Activated B cell treated with CpG ODN at 0.5 μM for 24 hours (primary cell): ENCODE measurements around the gene SH3PXD2A. TPM values are rescaled to one million over a fixed set of nuclear protein-coding genes. Genes with fewer than 3 reads are reported as not detected.

ENCODE experiments used
- ATAC-seq: fragments of 200-7000 bp; cut with Tn5 transposase; one replicate; pipeline ENCODE4 v1.10.0; 2021; ENCODE audit warnings: low read depth, mild to moderate bottlenecking, moderate library complexity
- CTCF ChIA-PET: fragments of 350-600 bp; sonication (Branson Sonifier 250); formaldehyde crosslinking; loops from one replicate; lab custom pipeline; 2021; ENCODE audit warnings: antibody characterized with exemption; lab: Charles Lee
- POLR2A ChIA-PET: fragments of 350-600 bp; sonication (Branson Sonifier 250); formaldehyde crosslinking; loops from one replicate; lab custom pipeline; 2021; ENCODE audit warnings: antibody characterized with exemption; lab: Charles Lee
- DNase-seq: peaks from one replicate; pipeline ENCODE4 v3.0.0; 2022
- H3K27ac Mint-ChIP-seq: one replicate; pipeline ENCODE4 v1.8.0; 2020; ENCODE audit warnings: mixed read lengths
- H3K27me3 Mint-ChIP-seq: one replicate; pipeline ENCODE4 v1.8.0; 2021; ENCODE audit warnings: mixed read lengths
- H3K36me3 Mint-ChIP-seq: one replicate; pipeline ENCODE4 v1.8.0; 2021; ENCODE audit warnings: low read depth, mixed read lengths
- H3K4me1 Mint-ChIP-seq: one replicate; pipeline ENCODE4 v1.8.0; 2021; ENCODE audit warnings: mixed read lengths
- H3K4me3 Mint-ChIP-seq: one replicate; pipeline ENCODE4 v1.8.0; 2020; ENCODE audit warnings: mild to moderate bottlenecking, mixed read lengths
- H3K9me3 Mint-ChIP-seq: one replicate; pipeline ENCODE4 v1.8.0; 2020; ENCODE audit warnings: mixed read lengths
- CTCF ChIP-seq: fragments of 200-600 bp; IDR thresholded peaks from one replicate; pipeline ENCODE4 v1.8.0; 2022; ENCODE audit warnings: antibody characterized with exemption, mild to moderate bottlenecking
- intact Hi-C: fragments of 100-400 bp; cut with micrococcal nuclease; formaldehyde crosslinking; loops from one replicate; pipeline ENCODE4 v1.15.1; 2024
- total RNA-seq: library from RNA; stranded (reverse); gene quantifications from 2 replicates; pipeline ENCODE4 v1.2.3, GENCODE V29; 2022

The SH3PXD2A gene
- total RNA-seq, 1 donor from 2014 or later, result 18.2 TPM

- ATAC-seq (peak; percentile 42), DNase-seq (peak; percentile 57)
- Mint-ChIP-seq H3K27ac (peak overlapping the region; percentile 71), H3K4me3 (peak overlapping the region; percentile 90), H3K9me3 (no peaks in the 10 kb centered on the region), H3K27me3 (no peaks in the 10 kb centered on the region), H3K4me1 (peaks cover 51% of the 10 kb centered on the region), H3K36me3 (peaks cover 3% of the 10 kb centered on the region)
- intact Hi-C loops, result loop anchor here (1.0 to 5.0 kb wide), 5 partner anchors 15 to 659 kb away; partner anchors contain the start of genes CFAP58 and NEURL1
- ChIA-PET CTCF (no interaction called here), POLR2A (interaction anchor here (0.7 to 3.0 kb wide), 2 partner anchors 15 to 158 kb away, joined by 9 to 27 read pairs; no protein-coding TSS in a partner anchor)
- TF ChIP-seq CTCF, result no peak
These were observed 162.2 kb downstream of the SH3PXD2A start for GRCh38 chr10:103692952-103693811.

GRCh38 chr10:103692436-103692951, 162.9 kb downstream of the SH3PXD2A start:
- H3K9me3 Mint-ChIP-seq, result no peaks in the 10 kb centered on the region
- H3K4me1 Mint-ChIP-seq, result peaks cover 51% of the 10 kb centered on the region
- TF ChIP-seq CTCF, result no peak
- ATAC-seq, result peak; percentile 76
- H3K36me3 Mint-ChIP-seq, result peaks cover 3% of the 10 kb centered on the region
- POLR2A ChIA-PET, result interaction anchor here (0.7 to 3.0 kb wide), 3 partner anchors 14 to 157 kb away, joined by 3 to 27 read pairs (median 9); no protein-coding TSS in a partner anchor
- H3K27ac Mint-ChIP-seq, result peak overlapping the region; percentile 71
- H3K4me3 Mint-ChIP-seq, result peak overlapping the region; percentile 85
- CTCF ChIA-PET, result no interaction called here
- intact Hi-C loops, result loop anchor here (1.0 to 5.0 kb wide), 5 partner anchors 14 to 660 kb away; partner anchors contain the start of genes CFAP58 and NEURL1
- H3K27me3 Mint-ChIP-seq, result no peaks in the 10 kb centered on the region
- DNase-seq, result peak; percentile 64

- intact Hi-C loops, result loop anchor here (1.0 to 5.0 kb wide), 5 partner anchors 14 to 660 kb away; partner anchors contain the start of genes CFAP58 and NEURL1
- Mint-ChIP-seq H3K4me3 (peak overlapping the region; percentile 85), H3K27ac (peak overlapping the region; percentile 79), H3K27me3 (no peaks in the 10 kb centered on the region), H3K36me3 (peaks cover 3% of the 10 kb centered on the region), H3K9me3 (no peaks in the 10 kb centered on the region), H3K4me1 (peaks cover 50% of the 10 kb centered on the region)
- POLR2A ChIA-PET, result interaction anchor here (0.5 to 3.0 kb wide), 3 partner anchors 13 to 217 kb away, joined by 3 to 27 read pairs (median 3); no protein-coding TSS in a partner anchor
- no peak for TF ChIP-seq CTCF
- peak; percentile 32 for ATAC-seq
- CTCF ChIA-PET, result interaction anchor here (2.6 kb wide), 1 partner anchor 13 kb away, joined by 8 read pairs; no protein-coding TSS in a partner anchor
- DNase-seq, result peak; percentile 32
These were observed 163.5 kb downstream of the SH3PXD2A start for GRCh38 chr10:103691723-103692435.

- H3K36me3 Mint-ChIP-seq, result peaks cover 3% of the 10 kb centered on the region
- no peak for ATAC-seq
- H3K4me3 Mint-ChIP-seq, result peak overlapping the region; percentile 85
- no peak for DNase-seq
- POLR2A ChIA-PET, result interaction anchor here (0.5 to 3.0 kb wide), 2 partner anchors 13 to 1015 kb away, joined by 4 to 27 read pairs; no protein-coding TSS in a partner anchor
- peak overlapping the region; percentile 79 for H3K27ac Mint-ChIP-seq
- H3K4me1 Mint-ChIP-seq, result peaks cover 47% of the 10 kb centered on the region
- CTCF ChIA-PET, result interaction anchor here (2.6 kb wide), 1 partner anchor 12 kb away, joined by 8 read pairs; no protein-coding TSS in a partner anchor
- TF ChIP-seq CTCF, result no peak
- no peaks in the 10 kb centered on the region for H3K27me3 Mint-ChIP-seq
- no peaks in the 10 kb centered on the region for H3K9me3 Mint-ChIP-seq
- intact Hi-C loops, result loop anchor here (5.0 kb wide), 2 partner anchors 199 to 661 kb away; partner anchors contain the start of genes CFAP58 and NEURL1
These were observed 164.1 kb downstream of the SH3PXD2A start for GRCh38 chr10:103691267-103691666.
